C1 segment of cervical spinal cord (tissue), 14 donors: ENCODE data around the gene TNIK.
A peak's percentile ranks its signal among the peaks of the same experiment; 100 is the strongest.

Source experiments
- DNase-seq, 14 donors: peaks; one replicate each; lab custom pipeline; 2025; lab: John Stamatoyannopoulos, UW

Gene TNIK

DNA sequence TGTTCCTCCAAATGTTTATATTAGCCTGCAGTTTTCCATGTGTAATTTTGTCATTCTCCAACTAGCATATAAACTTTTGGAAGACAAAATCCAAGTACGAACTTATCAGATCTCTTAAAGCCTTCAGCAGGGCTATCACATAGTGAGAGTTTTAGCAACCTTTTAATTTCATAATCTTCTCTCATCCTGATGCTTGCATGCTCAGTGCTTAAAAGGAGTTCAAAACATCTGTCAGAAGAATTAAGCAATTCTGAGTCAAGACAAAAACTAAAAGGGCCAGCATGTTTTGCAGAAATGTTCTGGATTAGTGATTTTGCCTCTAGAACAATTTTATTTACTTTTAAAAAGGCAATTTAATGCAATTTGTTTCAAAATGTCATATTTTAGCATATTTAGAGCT lies 360.3 kb downstream of the TNIK start:
- DNase-seq = no peak

GRCh38 chr3:171095063-171095462 lies 365.1 kb downstream of the TNIK start:
- no peak for DNase-seq

GRCh38 chr3:171094411-171094810 lies 365.8 kb downstream of the TNIK start:
- DNase-seq = no peak

DNA sequence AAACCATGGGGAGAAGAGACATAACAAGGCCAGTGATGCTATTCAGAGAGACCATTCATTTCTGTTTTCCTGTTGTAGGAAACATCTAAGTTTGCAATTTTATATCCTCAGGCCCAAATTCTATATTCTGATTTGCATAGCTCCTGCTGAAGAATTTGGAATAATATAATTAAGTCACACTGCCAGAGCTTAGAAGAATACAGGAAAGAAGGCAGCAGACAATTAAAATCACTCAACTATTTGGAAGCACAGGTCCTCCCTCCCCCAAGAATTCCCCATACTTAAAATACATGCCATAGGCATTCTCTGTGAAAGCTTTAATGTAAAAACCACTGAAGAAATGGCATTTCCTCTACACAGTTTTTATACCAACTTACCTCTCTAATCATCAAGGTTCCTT lies 366.7 kb downstream of the TNIK start:
- DNase-seq = no peak

GRCh38 chr3:171092467-171092911 lies 367.7 kb downstream of the TNIK start:
- no peak for DNase-seq

GRCh38 chr3:171090321-171090720 lies 369.9 kb downstream of the TNIK start:
- no peak for DNase-seq

DNA sequence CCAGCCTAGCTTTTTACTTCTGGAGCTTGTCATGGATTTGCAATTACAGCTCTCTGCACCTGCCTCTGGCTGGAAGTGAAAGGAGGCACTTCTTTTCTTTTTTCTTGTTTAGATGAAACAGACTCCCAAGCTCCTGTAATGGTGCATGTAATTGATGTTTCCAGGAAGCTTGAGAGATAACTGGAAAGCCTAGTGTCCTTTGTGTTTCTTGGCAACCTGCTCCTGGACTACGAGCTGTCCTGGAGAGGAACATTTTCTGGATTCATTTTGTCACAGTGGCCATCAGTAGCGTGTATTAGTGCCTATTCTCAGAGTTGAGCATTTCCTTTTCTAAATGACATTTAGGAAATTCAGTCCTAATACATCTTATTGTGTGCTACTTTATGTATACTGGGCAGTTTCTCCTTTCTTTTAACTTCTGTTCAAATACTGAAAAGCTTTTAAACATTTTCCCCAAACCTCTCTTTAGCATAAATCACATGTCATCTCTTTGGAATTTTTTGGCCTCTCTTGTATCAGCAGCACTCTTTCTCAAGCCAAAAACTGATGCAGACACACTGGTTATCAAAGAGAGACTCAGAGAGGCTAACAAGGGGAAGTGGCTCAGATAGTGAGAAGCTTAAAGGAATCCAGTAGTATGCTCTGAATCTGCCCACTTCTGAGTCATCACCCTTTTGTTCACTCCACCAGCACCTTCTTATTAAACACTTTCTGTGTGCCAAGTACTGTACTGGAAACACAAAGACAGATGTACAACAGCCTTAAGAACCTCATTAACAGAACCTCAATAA lies 371.0 kb downstream of the TNIK start:
- DNase-seq = peak in 1 of 14 donors; percentile 3

- DNase-seq = no peak
Observed at GRCh38 chr3:171088496-171088895, 371.7 kb downstream of the TNIK start.

DNA sequence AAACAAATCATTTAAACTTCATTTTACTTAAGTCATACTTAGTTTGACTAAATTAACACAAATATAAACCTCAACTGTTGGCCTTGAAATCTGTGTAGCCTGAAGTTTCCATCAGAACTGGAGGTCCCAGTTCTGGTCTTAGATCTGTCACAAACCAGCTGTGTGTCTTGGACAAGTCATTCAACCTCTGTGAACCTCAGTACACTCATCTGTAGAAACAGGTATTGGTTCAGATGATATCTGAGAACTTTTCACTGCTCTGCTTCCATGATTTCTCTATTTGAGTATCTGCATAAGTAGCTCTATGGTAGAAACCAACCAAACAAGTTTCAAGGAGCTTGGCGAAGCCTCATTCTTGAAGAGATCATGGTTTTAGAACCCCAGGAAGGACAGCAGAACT lies 373.3 kb downstream of the TNIK start:
- no peak for DNase-seq

DNA sequence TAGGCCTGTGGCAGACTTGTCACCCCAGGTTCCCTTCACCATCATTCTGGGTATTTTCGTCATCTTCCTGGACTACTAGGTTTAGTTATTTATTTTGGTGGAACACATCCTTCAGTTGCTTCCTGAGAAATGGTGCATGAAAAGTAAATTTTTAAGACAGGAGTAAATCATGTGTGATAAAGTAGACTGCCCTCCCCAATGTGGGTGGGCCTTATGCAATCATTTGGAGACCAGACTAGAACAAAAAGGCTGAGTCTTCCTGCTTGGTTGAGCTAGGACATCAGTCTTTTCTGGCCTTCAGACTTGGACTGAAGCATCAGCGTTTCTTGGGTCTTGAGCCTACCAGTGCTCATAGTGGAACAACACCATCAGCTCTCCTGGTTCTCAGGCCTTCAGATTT lies 382.9 kb downstream of the TNIK start:
- no peak for DNase-seq

- DNase-seq = no peak
Observed at GRCh38 chr3:171072432-171072831, 387.8 kb downstream of the TNIK start.

GRCh38 chr3:171068658-171069057 lies 391.5 kb downstream of the TNIK start:
- no peak for DNase-seq

DNA sequence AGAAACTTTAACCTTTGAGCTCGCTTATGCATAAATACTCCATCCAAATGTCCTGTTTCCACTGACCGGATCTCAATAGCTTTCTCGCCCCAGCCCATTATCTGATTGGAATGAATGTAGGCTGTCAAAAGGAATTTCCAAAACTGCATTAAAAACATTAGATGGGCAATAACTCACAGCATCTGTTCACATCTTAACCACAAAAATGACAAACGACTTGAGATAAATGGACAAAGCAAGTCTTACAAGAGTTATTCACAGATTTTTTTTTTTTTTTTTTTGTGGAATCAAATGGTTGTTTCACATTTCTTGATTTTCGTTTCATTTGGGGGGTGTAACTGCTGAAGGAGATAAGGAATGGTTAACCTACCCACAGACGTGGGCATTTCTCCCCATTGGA lies 394.0 kb downstream of the TNIK start:
- no peak for DNase-seq

- DNase-seq = no peak
Observed at GRCh38 chr3:171065732-171066131, 394.5 kb downstream of the TNIK start.

- no peak for DNase-seq
Observed at GRCh38 chr3:171064461-171064860, 395.7 kb downstream of the TNIK start.

GRCh38 chr3:171061749-171062148 lies 398.5 kb downstream of the TNIK start:
- no peak for DNase-seq

GRCh38 chr3:171059978-171060377 lies 400.2 kb downstream of the TNIK start:
- DNase-seq = no peak

DNA sequence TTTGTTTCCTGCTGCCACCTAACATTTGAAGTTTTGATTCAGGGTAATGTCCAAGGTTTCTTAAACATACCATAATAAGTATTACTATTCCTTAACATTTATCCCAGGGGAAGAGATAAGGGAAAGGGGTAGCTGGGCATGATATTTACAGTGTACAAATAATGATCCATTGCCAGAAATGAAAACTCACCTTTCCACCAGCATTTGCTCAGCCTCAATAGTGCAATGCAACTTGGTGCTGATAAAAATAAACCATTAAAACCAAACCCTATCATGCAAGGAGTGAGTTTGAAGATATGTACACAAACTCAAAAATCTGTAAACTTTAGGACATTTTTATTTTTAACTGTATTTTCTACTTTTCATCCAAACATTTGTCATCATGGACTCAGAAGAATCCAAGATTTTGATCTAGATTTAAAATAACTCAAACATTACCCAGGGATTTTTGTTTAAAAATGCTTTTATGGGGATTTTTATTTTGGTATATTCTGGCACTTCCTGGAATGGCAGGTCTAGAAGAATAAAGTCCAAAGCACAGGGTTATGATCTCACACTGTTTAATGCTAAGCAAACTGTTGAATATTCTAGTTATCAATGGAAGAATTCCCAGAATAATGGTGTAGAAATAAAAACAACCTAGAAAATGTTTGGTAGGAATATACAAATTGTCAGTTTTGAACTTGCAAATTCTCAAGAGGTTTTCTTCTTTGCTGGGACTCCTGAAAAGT lies 401.2 kb downstream of the TNIK start:
- DNase-seq = no peak

- DNase-seq = no peak
Observed at GRCh38 chr3:171058058-171058457, 402.1 kb downstream of the TNIK start.

- DNase-seq = no peak
Observed at GRCh38 chr3:171057072-171057471, 403.1 kb downstream of the TNIK start.

DNA sequence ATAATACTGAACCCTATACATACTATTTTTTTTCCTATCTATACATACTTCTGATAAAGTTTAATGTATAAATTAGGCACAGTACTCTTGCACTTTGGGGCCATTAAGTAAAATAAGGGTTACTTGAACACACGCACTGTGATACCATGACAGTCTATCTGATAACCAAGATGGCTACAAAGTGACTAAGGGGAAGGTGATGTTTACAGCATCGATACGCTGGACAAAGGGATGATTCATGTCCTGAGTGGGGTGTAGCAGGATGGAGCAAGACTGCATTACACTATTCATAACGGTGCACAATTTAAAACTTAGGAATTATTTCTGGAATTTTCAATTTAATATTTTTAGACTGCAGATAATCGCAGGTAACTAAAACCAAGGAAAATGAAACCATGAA lies 403.7 kb downstream of the TNIK start:
- DNase-seq = no peak

GRCh38 chr3:171055336-171056178 lies 404.6 kb downstream of the TNIK start:
- no peak for DNase-seq
